Aorta (tissue), 5 donors: Measurements from ENCODE around the gene CIITA. TPM values are rescaled to one million over a fixed set of nuclear protein-coding genes. Genes with fewer than 3 reads are reported as not detected.
A peak's percentile ranks its signal among the peaks of the same experiment; 100 is the strongest.
"Not testable (repeated sequence)": the region's sequence is repeated elsewhere in the genome, so short reads cannot be mapped to it uniquely, and the experiment has no call there.

ENCODE experiments used
- ATAC-seq: fragments of 200-7000 bp; cut with Tn5 transposase; one replicate; pipeline ENCODE4 v1.9.1; 2022; ENCODE audit warnings: moderate library complexity; ENCODE audit not compliant: low FRiP score
- DNase-seq, 2 donors: peaks; one replicate each; pipeline ENCODE4 v3.0.0-alpha.2; 2020
- H3K27ac ChIP-seq, 2 donors: one replicate each; pipeline ENCODE4 v1.5.1; 2013; ENCODE audit warnings: low read length in 2 of 2, mild to moderate bottlenecking in 2 of 2, moderate library complexity in 2 of 2, control low read depth in 1 of 2, inconsistent platforms in 1 of 2, low read depth in 1 of 2
- H3K27me3 ChIP-seq, 2 donors: one replicate each; pipeline ENCODE4 v1.6.1; 2013; ENCODE audit warnings: control low read depth in 1 of 2, low read length in 1 of 2, mild to moderate bottlenecking in 1 of 2, moderate library complexity in 1 of 2; ENCODE audit not compliant: insufficient read depth in 2 of 2, control insufficient read depth in 1 of 2
- H3K36me3 ChIP-seq, 2 donors: one replicate each; pipeline ENCODE4 v1.6.1; 2013; ENCODE audit warnings: control low read depth in 1 of 2, low read length in 1 of 2, mild to moderate bottlenecking in 1 of 2; ENCODE audit not compliant: insufficient read depth in 2 of 2, control insufficient read depth in 1 of 2
- H3K4me1 ChIP-seq, 2 donors: one replicate each; pipeline ENCODE4 v1.6.1; 2013; ENCODE audit warnings: low read length in 2 of 2, control low read depth in 1 of 2, mild to moderate bottlenecking in 1 of 2, moderate library complexity in 1 of 2; ENCODE audit not compliant: insufficient read depth in 2 of 2, control insufficient read depth in 1 of 2
- H3K4me3 ChIP-seq, 2 donors: one replicate each; pipeline ENCODE4 v1.5.1; 2013; ENCODE audit warnings: low read length in 2 of 2, control low read depth in 1 of 2, mild to moderate bottlenecking in 1 of 2
- H3K9me3 ChIP-seq: one replicate; pipeline ENCODE4 v1.6.1; 2013; ENCODE audit warnings: mild to moderate bottlenecking, low read length; ENCODE audit not compliant: control insufficient read depth
- WGBS, 2 donors: extraction: QIAGEN DNeasy Blood & Tissue Kit; methylation state at CpG; one replicate each; pipeline ENCODE4 v1.1.7; 2013; 5-methylcytosine and 5-hydroxymethylcytosine counted together
- intact Hi-C, 2 donors: fragments of 100-400 bp; cut with DNase I; formaldehyde crosslinking; loops; one replicate each; pipeline versions ENCODE4 v1.14.2 to v1.15.0; 2022
- polyA plus RNA-seq, 2 donors: library from polyadenylated mRNA; stranded (reverse); fragments of 200-250 nt; gene quantifications; one replicate each; pipeline ENCODE4 v1.2.3, GENCODE V29; 2013
- total RNA-seq, 2 donors: library from RNA; stranded (reverse); fragmentation: NEBNext Ultra II Directional; extraction: Animal tissue kit (Norgen Biotek cat#: 25700); gene quantifications; one replicate each; pipeline ENCODE4 v1.2.1, GENCODE V29; 2021
- donor health status: healthy with polysubstance abuse.
- donor health status: Bipolar disorder and iron deficiency.
- donor health status: DM: no; HTN: no; CAD: no.
- donor health status: DM: no; HTN: no; CAD: no.
- donor health status: DM: yes; HTN: yes; CAD: no.

The CIITA gene
- total and polyA plus RNA-seq, 4 donors = 2.0 to 104 (median 11.0) TPM

DNA sequence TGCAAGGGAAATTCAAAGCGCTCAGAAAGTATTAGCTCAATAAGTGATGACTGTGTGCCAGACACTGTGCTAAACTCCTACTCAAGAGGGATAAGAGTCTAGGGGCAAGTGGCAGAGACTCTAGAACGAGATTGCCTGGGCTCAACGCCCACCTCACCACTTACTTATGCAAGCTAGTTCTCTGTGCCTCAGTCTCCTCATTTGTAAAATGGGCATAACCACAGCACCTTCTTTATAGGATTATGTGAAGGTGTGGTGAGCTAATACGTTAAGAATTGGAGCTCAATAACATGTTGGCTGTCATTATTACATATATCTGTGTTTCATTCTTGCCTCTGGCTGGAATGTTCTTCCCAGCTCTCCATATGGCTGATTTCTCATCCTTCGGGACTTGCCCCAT lies 49.9 kb downstream of the CIITA start:
- DNase-seq (no peak), ATAC-seq (no peak)
- Histone ChIP-seq H3K9me3 (no peaks in the 10 kb centered on the region), H3K36me3 (peaks cover 0 to 2% of the 10 kb centered on the region in 2 donors), H3K4me3 (no peak overlapping the region), H3K27ac (no peak overlapping the region), H3K27me3 (no peaks in the 10 kb centered on the region), H3K4me1 (no peaks in the 10 kb centered on the region)
- 94 to 96% methylated on average over 5 of the region's 5 CpGs for WGBS, 2 donors
- intact Hi-C loops = no loop called here

DNA sequence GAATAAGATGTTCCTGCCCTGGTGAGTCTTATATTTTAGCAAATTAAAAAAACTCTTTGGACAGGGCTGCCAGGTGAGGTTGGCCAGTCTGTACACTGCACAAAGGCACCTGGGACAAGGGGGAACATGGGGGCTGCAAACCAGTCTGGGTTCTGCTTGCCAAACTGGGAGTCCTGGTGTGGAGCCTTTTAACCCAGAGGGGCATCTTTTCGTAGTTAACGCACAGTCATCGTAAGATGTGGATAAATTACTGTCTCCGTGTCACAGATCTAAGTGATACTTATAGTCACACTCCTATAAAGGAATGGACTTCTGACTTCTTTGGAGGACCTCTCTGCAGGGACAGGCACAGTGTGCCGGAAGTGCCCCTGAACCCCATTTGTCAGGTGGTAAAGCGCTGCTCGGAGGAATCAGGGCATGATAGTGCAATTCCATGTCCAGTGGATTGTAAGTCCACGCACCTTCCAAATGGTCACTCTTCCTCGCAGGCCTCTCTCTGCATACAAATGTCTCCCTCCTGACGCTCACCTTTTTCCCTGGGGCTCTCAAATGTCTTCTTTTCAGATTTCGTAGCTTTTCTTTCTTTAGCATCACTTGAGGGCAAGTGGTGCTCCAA lies 50.6 kb downstream of the CIITA start:
- WGBS, 2 donors = 96 to 97% methylated on average over 11 of the region's 11 CpGs
- no peak overlapping the region for H3K4me3 ChIP-seq
- H3K27me3 ChIP-seq = no peaks in the 10 kb centered on the region
- H3K9me3 ChIP-seq = no peaks in the 10 kb centered on the region
- intact Hi-C loops = no loop called here
- no peaks in the 10 kb centered on the region for H3K4me1 ChIP-seq
- H3K27ac ChIP-seq = no peak overlapping the region
- H3K36me3 ChIP-seq = peaks cover 0 to 2% of the 10 kb centered on the region in 2 donors
- ATAC-seq = no peak
- peak in 1 of 2 donors; percentile 2 for DNase-seq

DNA sequence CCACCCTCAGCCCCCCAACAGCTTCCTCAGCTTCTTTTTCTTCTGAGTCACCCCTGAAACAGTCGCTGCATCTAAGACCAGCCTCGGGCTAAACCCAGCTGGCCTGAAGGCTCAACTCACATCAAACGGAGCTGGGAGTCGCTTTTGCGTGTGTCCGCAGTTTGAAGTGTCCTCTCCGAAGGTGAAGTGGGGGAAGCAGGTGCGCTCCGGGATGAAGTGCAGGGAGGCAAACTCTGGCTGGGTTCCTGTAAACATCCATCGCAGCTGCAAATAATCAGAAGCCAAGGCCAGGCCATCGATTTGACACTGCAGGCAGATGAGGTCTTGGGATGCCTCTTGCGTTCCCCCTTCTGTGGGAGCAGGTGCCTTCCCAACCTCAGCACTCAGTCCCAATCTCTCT lies 52.1 kb downstream of the CIITA start:
- H3K9me3 ChIP-seq, H3K27me3 ChIP-seq, ATAC-seq, H3K27ac ChIP-seq, H3K4me3 ChIP-seq, H3K36me3 ChIP-seq, DNase-seq, H3K4me1 ChIP-seq, intact Hi-C loops: not testable (repeated sequence)
- WGBS, 2 donors = 91% methylated on average over 12 of the region's 12 CpGs

DNA sequence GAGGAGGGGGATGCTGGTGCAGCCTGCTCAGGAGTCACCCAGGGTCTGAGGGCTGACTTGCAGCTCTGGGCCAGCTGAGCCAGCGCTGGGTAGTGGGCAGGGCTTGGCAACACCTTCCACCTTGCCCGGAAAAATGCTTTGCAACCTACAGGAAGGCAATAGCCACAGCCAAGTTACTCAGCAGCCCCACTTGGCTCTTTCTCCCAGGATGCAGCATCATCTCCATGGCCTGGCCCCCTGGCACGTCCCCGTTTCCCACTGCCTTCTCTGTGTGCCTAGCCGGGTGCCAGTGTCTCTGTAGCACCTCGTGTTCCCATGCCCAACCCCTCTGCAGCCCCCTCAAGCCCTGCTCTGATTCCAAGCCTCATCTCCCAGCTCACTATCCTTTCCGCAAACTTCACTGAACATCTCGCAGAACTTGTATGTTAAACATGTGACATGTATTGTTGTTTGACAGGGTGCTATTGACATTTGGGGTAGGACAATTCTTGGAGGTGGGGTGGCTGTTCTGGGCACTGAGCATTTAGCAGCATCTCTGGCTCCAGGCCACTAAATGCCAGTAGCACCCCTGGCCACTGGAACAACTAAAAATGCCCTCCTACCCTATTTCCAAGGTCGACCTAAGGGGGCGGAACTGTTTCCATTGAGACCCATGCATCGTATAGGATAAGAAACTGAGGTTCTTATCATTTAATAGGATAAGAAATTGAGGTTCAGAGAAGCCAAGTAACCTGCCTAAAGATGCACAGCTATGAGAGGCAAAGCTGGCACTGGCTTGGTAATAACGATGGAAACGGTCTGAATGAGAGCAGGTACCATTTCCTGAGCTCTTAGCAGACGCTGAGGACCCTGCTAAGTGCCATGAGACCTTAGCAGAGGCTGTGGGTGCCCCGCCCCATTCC lies 53.1 kb downstream of the CIITA start:
- ATAC-seq = peak; percentile 52
- Histone ChIP-seq H3K27me3 (no peaks in the 10 kb centered on the region), H3K4me1 (peaks cover 0 to 8% of the 10 kb centered on the region in 2 donors), H3K4me3 (no peak overlapping the region), H3K27ac (no peak overlapping the region), H3K36me3 (peaks cover 0 to 2% of the 10 kb centered on the region in 2 donors), H3K9me3 (no peaks in the 10 kb centered on the region)
- intact Hi-C loops = no loop called here
- DNase-seq = peak; percentile 83 to 84
- WGBS, 2 donors = 58 to 60% methylated on average over 15 of the region's 15 CpGs

DNA sequence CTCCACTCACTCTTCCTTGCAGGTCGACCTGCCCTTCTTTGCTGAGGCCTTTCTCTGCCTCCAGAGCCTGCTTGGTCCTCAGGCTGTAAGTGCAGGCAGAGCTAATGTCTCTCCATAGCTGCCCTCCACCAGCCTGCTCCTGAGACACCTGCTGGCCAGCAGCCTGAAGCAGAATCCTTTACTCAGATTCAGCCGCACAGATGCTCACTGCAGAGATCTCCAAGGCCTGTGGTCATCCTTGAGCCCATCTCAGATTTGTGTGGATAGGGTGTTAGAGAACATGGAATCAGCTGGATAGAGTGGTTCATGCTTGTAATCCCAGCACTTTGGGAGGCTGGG lies 53.7 kb downstream of the CIITA start:
- Histone ChIP-seq H3K36me3 (peaks cover 0 to 2% of the 10 kb centered on the region in 2 donors), H3K27ac (no peak overlapping the region), H3K27me3 (no peaks in the 10 kb centered on the region), H3K4me1 (peaks cover 0 to 8% of the 10 kb centered on the region in 2 donors), H3K4me3 (no peak overlapping the region), H3K9me3 (no peaks in the 10 kb centered on the region)
- DNase-seq (no peak), ATAC-seq (no peak)
- WGBS, 2 donors = 77 to 91% methylated on average over 2 of the region's 2 CpGs
- intact Hi-C loops = no loop called here

DNA sequence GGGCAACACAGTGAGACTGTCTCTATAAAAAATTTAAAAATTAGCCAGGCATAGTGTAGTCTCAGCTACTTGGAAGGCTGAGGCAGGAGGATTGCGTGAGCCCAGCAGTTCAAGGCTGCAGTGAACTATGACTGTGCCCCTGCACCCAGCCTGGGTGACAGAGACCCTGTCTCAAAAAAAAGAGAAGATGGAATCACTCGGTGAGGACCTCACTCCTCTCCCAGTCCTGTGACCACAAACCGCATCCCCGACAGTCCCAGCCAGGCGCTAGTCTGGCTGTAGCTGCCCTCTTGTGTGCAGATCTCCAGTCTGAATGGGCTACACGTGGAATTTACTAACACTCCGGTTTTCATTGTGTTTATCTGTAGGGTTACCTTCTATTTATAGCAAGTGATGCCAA lies 54.1 kb downstream of the CIITA start:
- Histone ChIP-seq H3K9me3 (no peaks in the 10 kb centered on the region), H3K27ac (no peak overlapping the region), H3K27me3 (no peaks in the 10 kb centered on the region), H3K4me3 (no peak overlapping the region), H3K36me3 (no peaks in the 10 kb centered on the region), H3K4me1 (peaks cover 0 to 8% of the 10 kb centered on the region in 2 donors)
- no peak for DNase-seq
- ATAC-seq = no peak
- intact Hi-C loops = no loop called here
- 75 to 76% methylated on average over 7 of the region's 7 CpGs for WGBS, 2 donors

DNA sequence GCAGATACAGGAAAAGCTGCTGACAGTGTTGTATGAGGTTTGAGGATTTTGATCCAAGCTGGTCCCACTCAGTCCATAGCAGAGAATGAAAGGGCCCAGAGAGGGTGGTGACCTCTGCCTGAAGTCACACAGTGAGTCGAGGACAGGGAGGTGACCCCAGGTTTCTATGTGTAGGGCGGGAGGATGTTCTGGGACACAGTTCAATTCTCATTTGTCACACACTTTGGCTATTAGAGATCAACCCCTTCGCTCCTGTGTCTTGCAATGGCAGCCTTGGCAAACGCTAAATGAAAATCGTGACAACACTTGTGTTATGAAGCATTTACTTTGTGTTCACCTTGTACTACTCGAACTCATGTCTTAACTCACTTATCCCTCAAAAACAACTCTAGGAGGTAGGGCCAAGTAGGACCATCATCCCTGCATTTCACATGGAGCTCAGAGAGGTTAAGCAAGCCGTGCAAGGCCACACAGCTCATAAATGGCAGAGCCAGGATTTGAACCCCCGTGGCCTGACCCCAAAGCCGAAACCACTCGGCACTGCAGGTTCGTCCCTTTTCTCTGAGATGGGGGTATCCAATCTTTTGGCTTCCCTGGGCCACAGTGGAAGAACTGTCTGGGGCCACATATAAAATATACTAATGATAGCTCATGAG lies 55.1 kb downstream of the CIITA start:
- intact Hi-C loops = no loop called here
- Histone ChIP-seq H3K4me3 (no peak overlapping the region), H3K36me3 (no peaks in the 10 kb centered on the region), H3K27me3 (no peaks in the 10 kb centered on the region), H3K4me1 (peaks cover 0 to 8% of the 10 kb centered on the region in 2 donors), H3K9me3 (no peaks in the 10 kb centered on the region), H3K27ac (no peak overlapping the region)
- 95 to 99% methylated on average over 11 of the region's 11 CpGs for WGBS, 2 donors
- DNase-seq = no peak
- no peak for ATAC-seq

DNA sequence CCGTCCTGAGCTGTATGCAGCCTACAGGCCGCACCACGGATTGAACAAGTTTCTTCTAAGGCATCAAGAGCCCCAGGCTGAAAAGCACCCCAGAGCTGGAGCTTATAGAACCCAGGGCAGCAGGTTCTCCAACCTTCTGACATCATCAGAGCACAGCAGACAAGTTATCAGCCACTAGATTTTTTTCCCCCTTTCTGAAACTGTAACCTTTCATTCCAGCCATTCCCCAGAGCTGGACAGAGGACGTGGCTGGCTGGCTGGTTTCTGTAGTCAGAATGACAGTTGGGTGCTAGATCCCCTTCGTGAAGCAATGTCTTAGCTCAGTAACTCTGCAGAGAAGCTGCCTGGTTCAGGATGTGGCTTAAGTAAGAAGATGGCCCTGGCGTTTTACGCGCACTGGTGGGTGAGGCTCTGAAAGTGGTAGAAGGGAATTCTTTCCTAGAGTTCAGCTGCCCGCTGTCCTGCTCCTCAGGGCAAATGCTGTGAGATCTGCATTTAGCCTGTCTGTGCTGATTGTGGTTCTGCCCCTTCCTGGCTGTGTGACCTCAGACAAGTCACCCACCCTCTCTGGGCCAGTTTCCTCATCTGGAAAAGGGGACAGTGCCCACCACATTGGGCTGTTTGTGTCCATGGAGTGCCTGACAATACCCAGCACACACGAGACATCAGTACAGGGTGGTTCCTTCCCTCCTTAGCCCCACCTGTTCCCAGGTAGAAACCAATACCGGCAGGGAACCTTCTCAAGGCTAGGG lies 56.1 kb downstream of the CIITA start:
- ATAC-seq = no peak

More for the DNA sequence above, 56.1 kb downstream of the CIITA start:
- H3K27ac ChIP-seq = no peak overlapping the region
- intact Hi-C loops = no loop called here
- H3K4me1 ChIP-seq = peaks cover 0 to 8% of the 10 kb centered on the region in 2 donors
- H3K4me3 ChIP-seq = no peak overlapping the region
- H3K27me3 ChIP-seq = no peaks in the 10 kb centered on the region
- no peaks in the 10 kb centered on the region for H3K9me3 ChIP-seq
- DNase-seq = peak in 1 of 2 donors; percentile 59
- 71 to 76% methylated on average over 11 of the region's 11 CpGs for WGBS, 2 donors
- no peaks in the 10 kb centered on the region for H3K36me3 ChIP-seq
